Measurements from ENCODE around the gene CLASRP. TPM values are rescaled to one million over a fixed set of nuclear protein-coding genes. Genes with fewer than 3 reads are reported as not detected.

The CLASRP gene
- total RNA-seq, 1 donor: 17.0 TPM

GRCh38 chr19:45092747-45093678 is 54.2 kb downstream of the CLASRP start, which contains the start of gene PPP1R37:
PPP1R37 (plus strand) TSS chr19:45093179; CDS start chr19:45093326, 147 bp downstream.
- peaks cover 62% of the 10 kb centered on the region for H3K79me2 ChIP-seq (ENCODE audit: insufficient read depth, low read length)
- peaks cover 15% of the 10 kb centered on the region for H3K36me3 ChIP-seq (ENCODE audit: insufficient read depth, low read length)
- peak within 1 kb of the TSS; percentile 91 for H2AFZ ChIP-seq (ENCODE audit: low read length)
- peak; percentile 99 for DNase-seq (ENCODE audit: insufficient read length, low spot score, missing footprints)
- peak within 1 kb of the TSS; percentile 97 for H3K4me2 ChIP-seq (ENCODE audit: insufficient read depth, low read length)
- peak within 1 kb of the TSS; percentile 99 for H3K4me3 ChIP-seq (ENCODE audit: insufficient read depth, low read length)
- H4K20me1 ChIP-seq (ENCODE audit: insufficient read depth, low read length): peaks cover 43% of the 10 kb centered on the region
- H3K27me3 ChIP-seq (ENCODE audit: insufficient read depth, low read length): no peaks in the 10 kb centered on the region
- no peaks in the 10 kb centered on the region for H3K9me3 ChIP-seq (ENCODE audit: low read depth, low read length)
- peak; percentile 8 for TF ChIP-seq CTCF (IDR thresholded peaks at IDR 0.05; ENCODE audit: extremely low read depth, low read depth, low read length)
- H3K27ac ChIP-seq (ENCODE audit: low read depth, low read length): peak within 1 kb of the TSS; percentile 96
- H3K4me1 ChIP-seq (ENCODE audit: insufficient read depth, low read length): peaks cover 32% of the 10 kb centered on the region

GRCh38 chr19:45094137-45094536 is 55.3 kb downstream of the CLASRP start:
- peaks cover 43% of the 10 kb centered on the region for H3K4me1 ChIP-seq (ENCODE audit: insufficient read depth, low read length)
- peak overlapping the region; percentile 97 for H3K4me2 ChIP-seq (ENCODE audit: insufficient read depth, low read length)
- peaks cover 8% of the 10 kb centered on the region for H3K36me3 ChIP-seq (ENCODE audit: insufficient read depth, low read length)
- DNase-seq (ENCODE audit: insufficient read length, low spot score, missing footprints): no peak
- TF ChIP-seq CTCF (IDR thresholded peaks at IDR 0.05; ENCODE audit: extremely low read depth, low read depth, low read length): no peak
- H3K27me3 ChIP-seq (ENCODE audit: insufficient read depth, low read length): no peaks in the 10 kb centered on the region
- peak overlapping the region; percentile 96 for H3K27ac ChIP-seq (ENCODE audit: low read depth, low read length)
- peak overlapping the region; percentile 99 for H3K4me3 ChIP-seq (ENCODE audit: insufficient read depth, low read length)
- no peaks in the 10 kb centered on the region for H3K9me3 ChIP-seq (ENCODE audit: low read depth, low read length)
- peaks cover 54% of the 10 kb centered on the region for H4K20me1 ChIP-seq (ENCODE audit: insufficient read depth, low read length)
- H2AFZ ChIP-seq (ENCODE audit: low read length): no peak overlapping the region
- peaks cover 66% of the 10 kb centered on the region for H3K79me2 ChIP-seq (ENCODE audit: insufficient read depth, low read length)

GRCh38 chr19:45094707-45095106 is 55.9 kb downstream of the CLASRP start:
- no peak overlapping the region for H2AFZ ChIP-seq (ENCODE audit: low read length)
- peaks cover 71% of the 10 kb centered on the region for H3K79me2 ChIP-seq (ENCODE audit: insufficient read depth, low read length)
- no peak for DNase-seq (ENCODE audit: insufficient read length, low spot score, missing footprints)
- H3K36me3 ChIP-seq (ENCODE audit: insufficient read depth, low read length): peaks cover 6% of the 10 kb centered on the region
- H3K27me3 ChIP-seq (ENCODE audit: insufficient read depth, low read length): no peaks in the 10 kb centered on the region
- no peak for TF ChIP-seq CTCF (IDR thresholded peaks at IDR 0.05; ENCODE audit: extremely low read depth, low read depth, low read length)
- H3K27ac ChIP-seq (ENCODE audit: low read depth, low read length): peak overlapping the region; percentile 5
- H3K4me2 ChIP-seq (ENCODE audit: insufficient read depth, low read length): peak overlapping the region; percentile 97
- H3K4me3 ChIP-seq (ENCODE audit: insufficient read depth, low read length): peak overlapping the region; percentile 37
- no peaks in the 10 kb centered on the region for H3K9me3 ChIP-seq (ENCODE audit: low read depth, low read length)
- H4K20me1 ChIP-seq (ENCODE audit: insufficient read depth, low read length): peaks cover 60% of the 10 kb centered on the region
- H3K4me1 ChIP-seq (ENCODE audit: insufficient read depth, low read length): peaks cover 46% of the 10 kb centered on the region

Measured in osteoblast (primary cell).